RPMI7951 (cell line): ENCODE measurements around the gene ZNHIT6. TPM values are rescaled to one million over a fixed set of nuclear protein-coding genes. Genes with fewer than 3 reads are reported as not detected.

Source experiments
- total RNA-seq: library from RNA; depleted of rRNA; stranded (reverse); fragments of >200 nt; shearing (Covaris generic); gene quantifications from 2 replicates; pipeline ENCODE4 v1.2.3, GENCODE V29; 2014; rRNA removed

ZNHIT6 gene
- total RNA-seq, 1 experiment from 2014 or later = 13.2 TPM

Other genes with a start within 250 kb of the ZNHIT6 start
- 18.1 and 25.5 TPM in 2 replicates for gene DDAH1, start 243.3 kb downstream of the ZNHIT6 start, total RNA-seq
- 16.9 and 21.0 TPM in 2 replicates for gene CCN1, start 127.7 kb downstream of the ZNHIT6 start, total RNA-seq